Chondrocyte (in vitro differentiated cells): ENCODE data around the gene RBPJL. TPM values are rescaled to one million over a fixed set of nuclear protein-coding genes. Genes with fewer than 3 reads are reported as not detected.

Experiments used
- DNase-seq: peaks from one replicate; pipeline ENCODE4 v3.0.0; 2021; ENCODE audit warnings: mixed read lengths, low spot score
- H3K27ac Mint-ChIP-seq: one replicate; pipeline ENCODE4 v1.8.0; 2021; ENCODE audit warnings: mild to moderate bottlenecking, moderate library complexity, mixed read lengths; ENCODE audit not compliant: unreplicated experiment
- H3K27me3 Mint-ChIP-seq: 2 replicates; pipeline ENCODE4 v1.8.0; 2021; ENCODE audit warnings: low read depth, mixed read lengths
- H3K36me3 Mint-ChIP-seq: 2 replicates; pipeline ENCODE4 v1.8.0; 2021; ENCODE audit warnings: low read depth, mixed read lengths
- H3K4me1 Mint-ChIP-seq: 2 replicates; pipeline ENCODE4 v1.8.0; 2021; ENCODE audit warnings: low read depth, mild to moderate bottlenecking, mixed read lengths
- H3K4me3 Mint-ChIP-seq: one replicate; pipeline ENCODE4 v1.8.0; 2021; ENCODE audit warnings: mild to moderate bottlenecking, moderate library complexity, mixed read lengths; ENCODE audit not compliant: unreplicated experiment
- H3K9me3 Mint-ChIP-seq: 2 replicates; pipeline ENCODE4 v1.8.0; 2021; ENCODE audit warnings: low read depth, mixed read lengths
- total RNA-seq: library from RNA; stranded (reverse); gene quantifications from 3 replicates; pipeline ENCODE4 v1.2.1, GENCODE V29; 2021
- TF ChIP-seq, protein P1 (sequence below): fragments of 200-600 bp; sonication (generic); IDR thresholded peaks from 2 replicates; pipeline ENCODE4 v1.5.0; 2021; ENCODE audit warnings: antibody characterized with exemption, mild to moderate bottlenecking, moderate library complexity

Gene RBPJL
- total RNA-seq, 1 donor from 2014 or later: not detected

DNA sequence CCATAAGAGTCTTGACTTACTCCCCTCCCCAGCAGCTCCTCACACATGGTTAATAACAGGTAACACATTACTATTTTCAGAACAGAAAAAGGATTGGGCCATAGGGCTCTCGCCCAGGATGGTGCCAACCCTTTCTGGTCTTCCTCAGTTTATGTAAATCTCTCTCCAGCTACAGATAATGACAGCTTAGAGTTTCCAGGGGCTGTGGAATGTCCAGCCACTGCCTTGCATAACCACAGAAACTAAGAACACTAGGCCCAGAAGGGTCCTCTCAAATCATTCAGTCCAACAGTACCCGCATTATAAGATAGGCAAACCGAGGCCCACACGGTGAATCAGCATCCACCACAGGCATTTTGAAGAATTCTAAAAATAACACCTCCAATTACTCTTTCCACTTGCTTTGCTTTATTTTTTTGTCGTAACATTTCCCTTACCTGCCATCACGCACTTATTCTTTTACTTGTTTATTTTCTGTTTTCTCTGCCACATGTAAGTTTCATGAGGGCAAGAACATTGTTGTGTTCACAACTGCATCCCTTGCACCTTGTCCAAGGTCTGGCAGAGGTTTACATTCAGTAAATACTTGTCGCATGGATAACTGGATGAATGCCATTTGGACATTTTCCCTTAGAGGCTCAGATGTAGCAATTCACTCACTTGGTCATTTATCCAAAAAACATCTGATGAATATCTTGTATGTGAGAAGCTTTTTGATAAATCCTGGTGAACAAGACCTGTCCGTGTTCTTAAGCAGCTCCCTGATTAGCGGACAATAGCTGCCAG lies 48.0 kb downstream of the RBPJL start:
- Mint-ChIP-seq H3K9me3 (no peaks in the 10 kb centered on the region), H3K36me3 (no peaks in the 10 kb centered on the region), H3K4me3 (no peak overlapping the region), H3K27me3 (no peaks in the 10 kb centered on the region), H3K27ac (peak overlapping the region; percentile 52), H3K4me1 (peaks cover 48% of the 10 kb centered on the region)
- TF ChIP-seq, protein P1, sequence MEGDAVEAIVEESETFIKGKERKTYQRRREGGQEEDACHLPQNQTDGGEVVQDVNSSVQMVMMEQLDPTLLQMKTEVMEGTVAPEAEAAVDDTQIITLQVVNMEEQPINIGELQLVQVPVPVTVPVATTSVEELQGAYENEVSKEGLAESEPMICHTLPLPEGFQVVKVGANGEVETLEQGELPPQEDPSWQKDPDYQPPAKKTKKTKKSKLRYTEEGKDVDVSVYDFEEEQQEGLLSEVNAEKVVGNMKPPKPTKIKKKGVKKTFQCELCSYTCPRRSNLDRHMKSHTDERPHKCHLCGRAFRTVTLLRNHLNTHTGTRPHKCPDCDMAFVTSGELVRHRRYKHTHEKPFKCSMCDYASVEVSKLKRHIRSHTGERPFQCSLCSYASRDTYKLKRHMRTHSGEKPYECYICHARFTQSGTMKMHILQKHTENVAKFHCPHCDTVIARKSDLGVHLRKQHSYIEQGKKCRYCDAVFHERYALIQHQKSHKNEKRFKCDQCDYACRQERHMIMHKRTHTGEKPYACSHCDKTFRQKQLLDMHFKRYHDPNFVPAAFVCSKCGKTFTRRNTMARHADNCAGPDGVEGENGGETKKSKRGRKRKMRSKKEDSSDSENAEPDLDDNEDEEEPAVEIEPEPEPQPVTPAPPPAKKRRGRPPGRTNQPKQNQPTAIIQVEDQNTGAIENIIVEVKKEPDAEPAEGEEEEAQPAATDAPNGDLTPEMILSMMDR: no peak
- no peak for DNase-seq

DNA sequence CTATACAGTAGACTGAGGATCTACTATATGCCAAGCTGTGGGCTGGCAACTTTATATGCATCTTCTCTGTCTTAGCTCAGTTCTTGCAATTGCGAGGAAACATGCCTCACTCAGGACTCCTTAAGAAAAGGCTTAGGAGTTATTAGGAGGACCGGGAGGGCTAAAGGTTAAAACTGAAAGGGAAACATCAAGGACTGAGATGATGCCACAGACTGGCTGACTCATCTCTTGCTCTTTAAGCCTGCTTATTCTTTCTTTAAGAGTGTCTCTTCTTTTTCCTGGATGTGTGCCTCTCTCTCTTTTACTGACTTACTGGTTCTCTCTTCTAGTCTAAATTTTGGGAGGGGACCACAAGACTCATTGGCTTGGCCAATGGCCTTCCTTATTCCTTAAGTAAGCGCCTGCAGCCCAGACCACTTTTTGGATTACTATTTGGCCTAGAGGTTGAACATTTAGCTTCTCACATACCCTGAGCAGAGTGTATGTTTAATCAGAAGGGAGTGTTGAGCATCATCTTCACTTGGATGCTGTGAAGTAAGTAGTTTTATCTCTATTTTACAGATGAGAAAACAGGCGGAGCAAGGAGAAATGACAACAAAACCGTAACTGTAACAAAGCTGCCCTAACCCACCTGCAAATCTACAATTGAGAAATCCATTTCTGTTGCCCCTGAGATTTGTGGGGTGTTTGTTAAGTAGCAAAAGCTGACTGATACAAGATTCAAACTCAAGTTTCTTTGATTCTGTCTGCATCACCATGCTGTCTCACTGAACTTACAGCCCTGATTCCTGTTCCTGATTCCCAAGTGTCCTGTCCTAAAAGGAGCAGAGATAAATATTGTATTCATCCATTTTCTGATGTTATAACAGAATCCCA lies 48.8 kb downstream of the RBPJL start:
- TF ChIP-seq, protein P1: no peak
- Mint-ChIP-seq H3K4me1 (peaks cover 55% of the 10 kb centered on the region), H3K4me3 (no peak overlapping the region), H3K36me3 (no peaks in the 10 kb centered on the region), H3K27me3 (no peaks in the 10 kb centered on the region), H3K9me3 (no peaks in the 10 kb centered on the region), H3K27ac (peak overlapping the region; percentile 81)
- no peak for DNase-seq

DNA sequence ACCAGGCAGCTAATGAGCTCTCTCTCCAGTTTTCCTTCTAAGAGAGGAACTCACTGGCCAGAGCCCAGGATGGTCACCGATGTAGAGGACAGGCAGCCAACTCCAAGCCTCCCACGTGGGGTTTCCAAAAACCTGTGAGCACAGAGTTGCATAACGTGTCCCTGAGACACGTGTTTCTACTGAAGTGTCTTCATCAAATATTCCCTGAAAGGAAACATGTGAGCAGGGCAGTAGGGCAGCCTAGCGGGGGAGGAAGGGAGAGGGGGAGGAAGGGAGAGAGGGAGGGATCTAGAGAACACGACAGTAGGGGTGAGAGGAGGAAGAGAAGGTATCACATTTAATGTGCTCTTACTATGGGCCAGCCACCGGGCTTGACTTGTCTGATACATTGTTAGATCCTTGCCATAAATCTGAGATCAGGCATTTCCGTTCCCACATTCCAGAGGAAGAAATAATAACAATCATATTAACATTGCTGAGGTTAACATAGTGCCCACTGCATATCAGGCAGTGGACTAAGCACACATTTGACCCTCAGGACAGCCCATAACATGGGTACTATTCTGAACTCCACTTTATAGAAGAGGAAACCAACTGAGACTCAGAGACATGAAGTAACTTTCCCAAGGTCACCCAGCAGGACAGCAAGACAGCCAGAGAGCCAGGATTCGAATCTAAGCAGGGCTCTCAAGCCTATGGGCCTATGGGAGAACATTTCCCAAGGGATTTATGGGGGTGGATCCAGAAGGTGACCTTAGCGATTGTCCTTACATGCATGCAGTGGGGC lies 51.8 kb downstream of the RBPJL start:
- H3K36me3 Mint-ChIP-seq: no peaks in the 10 kb centered on the region
- TF ChIP-seq, protein P1: peak; percentile 13
- DNase-seq: no peak
- H3K4me3 Mint-ChIP-seq: peak overlapping the region; percentile 29
- H3K9me3 Mint-ChIP-seq: no peaks in the 10 kb centered on the region
- H3K27me3 Mint-ChIP-seq: no peaks in the 10 kb centered on the region
- peak overlapping the region; percentile 92 for H3K27ac Mint-ChIP-seq
- H3K4me1 Mint-ChIP-seq: peaks cover 64% of the 10 kb centered on the region

DNA sequence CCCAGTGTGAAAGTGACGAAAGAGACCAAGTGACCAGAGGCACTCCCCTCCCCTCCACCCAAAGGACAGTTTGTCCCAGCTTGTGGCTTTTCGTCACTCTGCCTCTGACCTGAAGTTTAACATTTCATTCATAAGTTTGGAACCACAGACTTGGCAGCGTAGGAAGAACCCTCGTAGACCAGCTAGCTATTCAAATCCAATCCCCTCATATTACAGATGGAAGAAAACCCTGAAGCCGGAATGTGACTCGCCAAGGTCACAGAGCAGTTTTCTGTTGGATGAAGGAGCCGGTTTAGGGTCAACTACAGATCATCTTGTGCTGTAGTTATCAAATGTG lies 52.4 kb downstream of the RBPJL start:
- Mint-ChIP-seq H3K36me3 (no peaks in the 10 kb centered on the region), H3K9me3 (no peaks in the 10 kb centered on the region), H3K27me3 (no peaks in the 10 kb centered on the region), H3K4me1 (peaks cover 67% of the 10 kb centered on the region), H3K27ac (peak overlapping the region; percentile 92), H3K4me3 (no peak overlapping the region)
- DNase-seq: no peak
- TF ChIP-seq, protein P1: no peak
